Thyroid gland (tissue), 4 donors: ENCODE measurements around the gene NAT9.

ENCODE experiments used
- POLR2A ChIP-seq, 2 donors: fragments of 450-650 bp; IDR thresholded peaks; one replicate each; pipeline ENCODE4 v1.6.1; 2017; ENCODE audit warnings: antibody characterized with exemption in 2 of 2, mild to moderate bottlenecking in 2 of 2, moderate library complexity in 1 of 2
- TF ChIP-seq, protein P1 (sequence below), 6 experiments: fragments of 200-600 bp in 3 of 6; fragments of 450-650 bp in 3 of 6; sonication (generic) in 3 of 6; IDR thresholded peaks; one replicate each; pipeline ENCODE4 v1.5.1; 2016 to 2019; ENCODE audit warnings: antibody characterized with exemption in 6 of 6, mild to moderate bottlenecking in 2 of 6, inconsistent platforms in 1 of 6, moderate library complexity in 1 of 6

DNA sequence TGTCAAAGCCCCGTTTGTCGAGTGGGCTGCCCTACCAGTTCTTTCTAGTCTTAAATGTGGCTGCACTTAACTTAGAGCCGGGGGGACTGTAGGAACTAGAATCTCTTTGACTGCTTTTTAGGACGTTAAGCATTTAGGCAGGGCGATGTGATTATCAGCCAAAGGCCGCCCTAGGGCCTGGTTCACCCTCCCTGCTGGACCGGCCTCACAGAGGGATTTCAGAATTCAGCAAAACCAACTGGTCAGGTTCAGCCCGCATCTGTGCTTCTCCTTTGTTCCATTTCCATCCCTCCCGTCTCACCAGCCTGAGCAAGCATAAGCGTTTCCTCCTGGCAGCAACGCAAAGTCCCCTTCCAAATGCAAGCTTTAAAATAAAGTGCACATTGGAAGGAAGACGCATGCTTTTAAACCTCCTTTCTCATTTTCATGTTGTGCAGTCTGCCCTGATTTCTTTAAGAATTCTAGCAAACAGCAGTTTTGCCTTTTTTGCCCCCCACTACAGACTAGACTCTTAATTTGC, 16.5 kb upstream of the NAT9 start:
- TF ChIP-seq, protein P1, sequence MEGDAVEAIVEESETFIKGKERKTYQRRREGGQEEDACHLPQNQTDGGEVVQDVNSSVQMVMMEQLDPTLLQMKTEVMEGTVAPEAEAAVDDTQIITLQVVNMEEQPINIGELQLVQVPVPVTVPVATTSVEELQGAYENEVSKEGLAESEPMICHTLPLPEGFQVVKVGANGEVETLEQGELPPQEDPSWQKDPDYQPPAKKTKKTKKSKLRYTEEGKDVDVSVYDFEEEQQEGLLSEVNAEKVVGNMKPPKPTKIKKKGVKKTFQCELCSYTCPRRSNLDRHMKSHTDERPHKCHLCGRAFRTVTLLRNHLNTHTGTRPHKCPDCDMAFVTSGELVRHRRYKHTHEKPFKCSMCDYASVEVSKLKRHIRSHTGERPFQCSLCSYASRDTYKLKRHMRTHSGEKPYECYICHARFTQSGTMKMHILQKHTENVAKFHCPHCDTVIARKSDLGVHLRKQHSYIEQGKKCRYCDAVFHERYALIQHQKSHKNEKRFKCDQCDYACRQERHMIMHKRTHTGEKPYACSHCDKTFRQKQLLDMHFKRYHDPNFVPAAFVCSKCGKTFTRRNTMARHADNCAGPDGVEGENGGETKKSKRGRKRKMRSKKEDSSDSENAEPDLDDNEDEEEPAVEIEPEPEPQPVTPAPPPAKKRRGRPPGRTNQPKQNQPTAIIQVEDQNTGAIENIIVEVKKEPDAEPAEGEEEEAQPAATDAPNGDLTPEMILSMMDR (IDR thresholded peaks at IDR 0.05), result no peak
- no peak for TF ChIP-seq POLR2A (IDR thresholded peaks at IDR 0.05)
